HG03520 (cell line): ENCODE measurements around the gene ORM2.

ENCODE experiments used
- ATAC-seq: cut with Tn5 transposase; IDR thresholded peaks from one replicate; pipeline ENCODE4 v1.9.1; 2021; ENCODE audit warnings: mild to moderate bottlenecking, moderate library complexity; ENCODE audit not compliant: unreplicated experiment

ORM2 gene

GRCh38 chr9:114367772-114368569 lies 38.3 kb downstream of the ORM2 start:
- no peak for ATAC-seq

- no peak for ATAC-seq
Measured at GRCh38 chr9:114369216-114370130, 39.8 kb downstream of the ORM2 start.

- ATAC-seq, result no peak
Measured at GRCh38 chr9:114370251-114370967, 40.7 kb downstream of the ORM2 start.

- ATAC-seq, result no peak
Measured at GRCh38 chr9:114370968-114371320, 41.3 kb downstream of the ORM2 start.

- no peak for ATAC-seq
Measured at GRCh38 chr9:114371343-114371944, 41.8 kb downstream of the ORM2 start.

- no peak for ATAC-seq
Measured at GRCh38 chr9:114371973-114372917, 42.6 kb downstream of the ORM2 start.

GRCh38 chr9:114372921-114373448 lies 43.3 kb downstream of the ORM2 start:
- ATAC-seq, result peak; percentile 92

GRCh38 chr9:114373960-114374730 lies 44.5 kb downstream of the ORM2 start:
- ATAC-seq, result no peak

- ATAC-seq, result no peak
Measured at GRCh38 chr9:114374936-114375335, 45.3 kb downstream of the ORM2 start.

GRCh38 chr9:114375386-114376175 lies 45.9 kb downstream of the ORM2 start:
- no peak for ATAC-seq

- ATAC-seq, result no peak
Measured at GRCh38 chr9:114376586-114377445, 47.1 kb downstream of the ORM2 start.

- no peak for ATAC-seq
Measured at GRCh38 chr9:114378016-114378415, 48.3 kb downstream of the ORM2 start.

GRCh38 chr9:114378883-114379282 lies 49.2 kb downstream of the ORM2 start:
- no peak for ATAC-seq
